HCT116 (cell line): ENCODE results near the gene THRAP3. TPM values are rescaled to one million over a fixed set of nuclear protein-coding genes. Genes with fewer than 3 reads are reported as not detected.

Experiments
- ATAC-seq: fragments of 200-7000 bp; cut with Tn5 transposase; 2 replicates; pipeline ENCODE4 v1.9.1; 2020; ENCODE audit warnings: mild to moderate bottlenecking, moderate library complexity
- BruUV-seq: library from RNA; stranded (reverse); fragments of 400-500 nt; replicated peaks from 2 replicates; lab custom pipeline; 2021; lab: Mats Ljungman, UMichigan
- CTCF ChIA-PET: fragments of 300-600 bp; sonication (Branson Sonifier 250); formaldehyde crosslinking; loops from one replicate; lab custom pipeline; 2021; ENCODE audit warnings: antibody characterized with exemption; lab: Charles Lee
- POLR2A ChIA-PET: fragments of 300-600, 350-600 bp; sonication (Branson Sonifier 250); formaldehyde crosslinking; loops from one replicate; lab custom pipeline; 2021; ENCODE audit warnings: antibody characterized with exemption; lab: Charles Lee
- RAD21 ChIA-PET, 2 experiments: fragments of 300-600 bp; sonication (Branson Sonifier 250); formaldehyde crosslinking; loops; one replicate each; lab custom pipeline; 2023; ENCODE audit warnings: low total read pairs in 2 of 2; ENCODE audit not compliant: uncharacterized antibody in 2 of 2, unreplicated experiment in 2 of 2, low non-redundant PET in 1 of 2; lab: Charles Lee
- DNase-seq: peaks from one replicate; pipeline ENCODE4 v3.0.0-alpha.2; 2010; ENCODE audit warnings: low read depth, low spot score
- H2AFZ ChIP-seq: fragments of 200-600 bp; shearing (Covaris generic), sonication (generic); 2 replicates; pipeline ENCODE4 v1.6.1; 2017; ENCODE audit warnings: low read depth, mixed run types, mixed read lengths, antibody characterized with exemption, low read length; ENCODE audit not compliant: poor library complexity, severe bottlenecking
- H3K27ac ChIP-seq: 2 replicates; pipeline ENCODE4 v1.5.1; 2012; ENCODE audit warnings: low read depth, low read length
- H3K27me3 ChIP-seq: fragments of 200-600 bp; sonication (generic); 2 replicates; pipeline ENCODE4 v1.6.1; 2016; ENCODE audit warnings: mixed run types, low read length, mixed read lengths; ENCODE audit not compliant: insufficient read depth
- H3K36me3 ChIP-seq, 2 experiments: fragments of 200-500 bp in 1 of 2; fragments of 200-600 bp in 1 of 2; sonication (Bioruptor generic) in 1 of 2; sonication (generic) in 1 of 2; 2 replicates each; pipeline versions ENCODE4 v1.5.1 to v1.6.1; 2014 to 2016; ENCODE audit warnings: low read length in 2 of 2, inconsistent platforms in 1 of 2, mixed read lengths in 1 of 2, mixed run types in 1 of 2; ENCODE audit not compliant: insufficient read depth in 2 of 2, control insufficient read depth in 1 of 2
- H3K4me1 ChIP-seq, 2 experiments: fragments of 200-600 bp in 1 of 2; sonication (generic) in 1 of 2; 2 replicates each; pipeline versions ENCODE4 v1.5.1 to v1.6.1; 2012 to 2017; ENCODE audit warnings: low read length in 2 of 2, inconsistent platforms in 1 of 2, mild to moderate bottlenecking in 1 of 2, mixed read lengths in 1 of 2, mixed run types in 1 of 2, moderate library complexity in 1 of 2; ENCODE audit not compliant: insufficient read depth in 2 of 2, control insufficient read depth in 1 of 2
- H3K4me2 ChIP-seq: fragments of 200-600 bp; sonication (generic); 2 replicates; pipeline ENCODE4 v1.6.1; 2017; ENCODE audit warnings: mixed run types, low read length, mixed read lengths
- H3K4me3 ChIP-seq, 2 experiments: fragments of 200-600 bp in 1 of 2; sonication (generic) in 1 of 2; replicated peaks in 1 of 2; 2 replicates each; pipeline ENCODE4 v1.5.1; 2011 to 2016; ENCODE audit warnings: low read length in 2 of 2, control low read depth in 1 of 2, low read depth in 1 of 2, mild to moderate bottlenecking in 1 of 2, mixed read lengths in 1 of 2, mixed run types in 1 of 2
- H3K79me2 ChIP-seq: fragments of 200-600 bp; sonication (generic); 2 replicates; pipeline ENCODE4 v1.6.1; 2017; ENCODE audit warnings: mild to moderate bottlenecking, mixed run types, low read length, moderate library complexity, mixed read lengths; ENCODE audit not compliant: insufficient read depth
- H3K9ac ChIP-seq: fragments of 200-600 bp; sonication (generic); 2 replicates; pipeline ENCODE4 v1.6.1; 2016; ENCODE audit warnings: low read length, mixed read lengths
- H3K9me2 ChIP-seq: fragments of 200-600 bp; sonication (generic), shearing (Covaris generic); 2 replicates; pipeline ENCODE4 v1.6.1; 2017; ENCODE audit warnings: mixed run types, mild to moderate bottlenecking, moderate library complexity; ENCODE audit not compliant: insufficient read depth
- H3K9me3 ChIP-seq, 2 experiments: fragments of 200-500 bp in 1 of 2; fragments of 200-600 bp in 1 of 2; sonication (Bioruptor generic) in 1 of 2; sonication (generic) in 1 of 2; 2 replicates each; pipeline ENCODE4 v1.6.1; 2014 to 2017; ENCODE audit warnings: low read length in 2 of 2, mixed read lengths in 2 of 2, inconsistent platforms in 1 of 2, low read depth in 1 of 2, mild to moderate bottlenecking in 1 of 2, mixed run types in 1 of 2, moderate library complexity in 1 of 2; ENCODE audit not compliant: control insufficient read depth in 1 of 2, insufficient read depth in 1 of 2
- H4K20me1 ChIP-seq: fragments of 200-600 bp; sonication (generic), shearing (Covaris generic); 2 replicates; pipeline ENCODE4 v1.6.1; 2017; ENCODE audit warnings: mixed run types, mild to moderate bottlenecking, moderate library complexity; ENCODE audit not compliant: insufficient read depth
- CBX3 ChIP-seq: IDR thresholded peaks from 2 replicates; pipeline ENCODE4 v1.6.1; 2012; ENCODE audit warnings: low read depth
- CTCF ChIP-seq, 3 experiments: fragments of 200-600 bp in 1 of 3; sonication (generic) in 1 of 3; IDR thresholded peaks in 2 of 3; conservative IDR thresholded peaks in 1 of 3; 2 replicates each; pipeline ENCODE4 v1.5.1; 2012 to 2017; ENCODE audit warnings: low read depth in 2 of 3, low read length in 2 of 3, antibody characterized with exemption in 1 of 3, borderline replicate concordance in 1 of 3, control low read depth in 1 of 3, mild to moderate bottlenecking in 1 of 3, mixed read lengths in 1 of 3, mixed run types in 1 of 3, moderate library complexity in 1 of 3; ENCODE audit not compliant: insufficient read depth in 1 of 3
- EZH2phosphoT487 ChIP-seq: fragments of 200-600 bp; IDR thresholded peaks from 2 replicates; pipeline ENCODE4 v1.6.1; 2018; ENCODE audit warnings: antibody characterized with exemption, borderline replicate concordance
- FOSL1 ChIP-seq: IDR thresholded peaks from 2 replicates; pipeline ENCODE4 v1.6.1; 2012; ENCODE audit warnings: low read depth
- JUND ChIP-seq: IDR thresholded peaks from 2 replicates; pipeline ENCODE4 v1.6.1; 2012
- POLR2A ChIP-seq: IDR thresholded peaks from 2 replicates; pipeline ENCODE4 v1.7.0; 2011; ENCODE audit warnings: borderline replicate concordance; ENCODE audit not compliant: insufficient read depth, insufficient read length; ENCODE audit errors: extremely low read depth
- RAD21 ChIP-seq: IDR thresholded peaks from 2 replicates; pipeline ENCODE4 v1.6.1; 2012; ENCODE audit warnings: low read depth, mild to moderate bottlenecking
- SRF ChIP-seq: IDR thresholded peaks from 2 replicates; pipeline ENCODE4 v1.6.1; 2012; ENCODE audit warnings: low read depth
- TCF7L2 ChIP-seq: IDR thresholded peaks from 2 replicates; pipeline ENCODE4 v1.7.0; 2011; ENCODE audit warnings: borderline replicate concordance, inconsistent platforms; ENCODE audit not compliant: insufficient read depth, insufficient read length; ENCODE audit errors: extremely low read depth
- ZFX ChIP-seq: fragments of 450-650 bp; IDR thresholded peaks from 2 replicates; pipeline ENCODE4 v1.6.1; 2017
- ZNF274 ChIP-seq: fragments of 200-500 bp; sonication (Bioruptor generic); IDR thresholded peaks from 2 replicates; pipeline ENCODE4 v1.6.1; 2014; ENCODE audit warnings: mild to moderate bottlenecking, low read depth, low read length, inconsistent platforms
- intact Hi-C: fragments of 100-400 bp; cut with micrococcal nuclease; formaldehyde crosslinking; loops from 2 replicates; pipeline ENCODE4 v1.10.0; 2022
- total RNA-seq: library from RNA; stranded (reverse); gene quantifications from one replicate; pipeline ENCODE4 v1.2.1, GENCODE V29; 2021; ENCODE audit not compliant: unreplicated experiment
- TF ChIP-seq, protein P1 (sequence below): IDR thresholded peaks from 2 replicates; pipeline ENCODE4 v1.6.1; 2012

The THRAP3 gene
- total RNA-seq, 1 experiment from 2014 or later = 144 TPM

- intact Hi-C loops = no loop called here
- CTCF ChIA-PET = interaction anchor here (0.8 kb wide), 1 partner anchor 8 kb away, joined by 4 read pairs; no protein-coding TSS in a partner anchor
- no peaks in the 10 kb centered on the region for H3K9me3 ChIP-seq
- H2AFZ ChIP-seq = no peak overlapping the region
- peaks cover 18 to 28% of the 10 kb centered on the region in 2 experiments; a peak in 3 of 4 replicates for H3K36me3 ChIP-seq
- H3K9me2 ChIP-seq = no peaks in the 10 kb centered on the region
- peak; percentile 73 for ATAC-seq
- H3K27ac ChIP-seq = peak overlapping the region; percentile 54
- RAD21 ChIA-PET = interaction anchor here in 1 of 2 experiments (1.2 kb wide), 1 partner anchor 18 kb away, joined by 4 read pairs; no protein-coding TSS in a partner anchor
- no peaks in the 10 kb centered on the region for H3K27me3 ChIP-seq
- peak overlapping the region; percentile 63 for H3K9ac ChIP-seq
- peak overlapping the region; percentile 1 to 44; a peak in 2 of 4 replicates for H3K4me3 ChIP-seq
- DNase-seq = no peak
- H3K79me2 ChIP-seq = no peaks in the 10 kb centered on the region
- H3K4me2 ChIP-seq = peak overlapping the region; percentile 78
- BruUV-seq = no TSS peak
- peaks cover 6 to 50% of the 10 kb centered on the region in 2 experiments; a peak in 3 of 4 replicates for H3K4me1 ChIP-seq
- no peak for TF ChIP-seq ZFX
- no peak for TF ChIP-seq CTCF (IDR thresholded peaks at IDR 0.05 in 2 of 3, conservative IDR thresholded peaks at IDR 0.05 in 1 of 3; ENCODE audit: borderline replicate concordance in 1 of 3, insufficient read depth in 1 of 3, low read depth in 2 of 3, low read length in 2 of 3)
- TF ChIP-seq TCF7L2 = no peak
- no peak for TF ChIP-seq EZH2phosphoT487
- TF ChIP-seq RAD21 = no peak
- TF ChIP-seq SRF = no peak
- no peak for TF ChIP-seq POLR2A
- no peak for TF ChIP-seq ZNF274
- TF ChIP-seq JUND = peak; percentile 53
- peak; percentile 58 for TF ChIP-seq FOSL1
- no peak for TF ChIP-seq CBX3
- TF ChIP-seq, protein P1, sequence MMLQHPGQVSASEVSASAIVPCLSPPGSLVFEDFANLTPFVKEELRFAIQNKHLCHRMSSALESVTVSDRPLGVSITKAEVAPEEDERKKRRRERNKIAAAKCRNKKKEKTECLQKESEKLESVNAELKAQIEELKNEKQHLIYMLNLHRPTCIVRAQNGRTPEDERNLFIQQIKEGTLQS = no peak
- no peaks in the 10 kb centered on the region for H4K20me1 ChIP-seq
- POLR2A ChIA-PET = no interaction called here
These were observed 126.5 kb downstream of the THRAP3 start for GRCh38 chr1:36350659-36351226.
